WTC11 (cell line): ENCODE data around the gene HSPH1. TPM values are rescaled to one million over a fixed set of nuclear protein-coding genes. Genes with fewer than 3 reads are reported as not detected.

Experiments used
- ATAC-seq: fragments of 200-7000 bp; cut with Tn5 transposase; 2 replicates; pipeline ENCODE4 v1.10.0; 2021; ENCODE audit warnings: mild to moderate bottlenecking, moderate library complexity
- CTCF ChIA-PET: fragments of 300-600 bp; sonication (Branson Sonifier 250); formaldehyde crosslinking; loops from one replicate; lab custom pipeline; 2021; ENCODE audit warnings: antibody characterized with exemption; lab: Charles Lee
- POLR2A ChIA-PET: fragments of 350-600 bp; sonication (Branson Sonifier 250); formaldehyde crosslinking; loops from one replicate; lab custom pipeline; 2021; ENCODE audit warnings: antibody characterized with exemption; lab: Charles Lee
- DNase-seq: peaks from one replicate; pipeline ENCODE4 v3.0.0; 2021; ENCODE audit warnings: low spot score
- H3K27ac Mint-ChIP-seq: 2 replicates; pipeline ENCODE4 v1.8.0; 2021; ENCODE audit warnings: mixed read lengths
- H3K27me3 Mint-ChIP-seq: 2 replicates; pipeline ENCODE4 v1.8.0; 2021; ENCODE audit warnings: low read depth, mild to moderate bottlenecking, moderate library complexity, mixed read lengths
- H3K36me3 Mint-ChIP-seq: 2 replicates; pipeline ENCODE4 v1.8.0; 2021; ENCODE audit warnings: mixed read lengths
- H3K4me1 Mint-ChIP-seq: 2 replicates; pipeline ENCODE4 v1.8.0; 2022; ENCODE audit warnings: mixed read lengths
- H3K4me3 Mint-ChIP-seq: 2 replicates; pipeline ENCODE4 v1.8.0; 2021; ENCODE audit warnings: mild to moderate bottlenecking, moderate library complexity, mixed read lengths
- H3K9me3 Mint-ChIP-seq: 2 replicates; pipeline ENCODE4 v1.8.0; 2021; ENCODE audit warnings: mixed read lengths
- CBFB ChIP-seq: sonication (generic); formaldehyde crosslinking; IDR thresholded peaks from 2 replicates; pipeline ENCODE4 v1.8.1; 2022; ENCODE audit warnings: mild to moderate bottlenecking, low read depth, missing genetic modification reagents
- E2F4 ChIP-seq: sonication (generic); formaldehyde crosslinking; IDR thresholded peaks from 2 replicates; pipeline ENCODE4 v1.8.1; 2022; ENCODE audit warnings: low read depth, mild to moderate bottlenecking, moderate library complexity, missing genetic modification reagents, borderline replicate concordance
- ESRRA ChIP-seq: sonication (generic); formaldehyde crosslinking; IDR thresholded peaks from 2 replicates; pipeline ENCODE4 v1.8.1; 2022; ENCODE audit warnings: mild to moderate bottlenecking, missing genetic modification reagents, borderline replicate concordance
- IRF1 ChIP-seq: sonication (generic); formaldehyde crosslinking; IDR thresholded peaks from 2 replicates; pipeline ENCODE4 v1.8.0; 2023; ENCODE audit warnings: missing genetic modification reagents
- NFYB ChIP-seq: sonication (generic); formaldehyde crosslinking; conservative IDR thresholded peaks from 2 replicates; pipeline ENCODE4 v1.8.0; 2022; ENCODE audit warnings: low read depth, missing genetic modification reagents
- OVOL2 ChIP-seq: fragments of 250-450 bp; sonication (Bioruptor Pico); IDR thresholded peaks from 2 replicates; pipeline ENCODE4 v1.9.0; 2021; ENCODE audit warnings: mild to moderate bottlenecking, borderline replicate concordance
- PRDM15 ChIP-seq: sonication (generic); formaldehyde crosslinking; IDR thresholded peaks from 2 replicates; pipeline ENCODE4 v1.8.0; 2022; ENCODE audit warnings: missing genetic modification reagents
- SOX15 ChIP-seq: fragments of 250-450 bp; sonication (Bioruptor Pico); IDR thresholded peaks from 2 replicates; pipeline ENCODE4 v1.9.0; 2021; ENCODE audit warnings: mild to moderate bottlenecking
- SP1 ChIP-seq: sonication (generic); formaldehyde crosslinking; conservative IDR thresholded peaks from 2 replicates; pipeline ENCODE4 v1.8.1; 2022; ENCODE audit warnings: missing genetic modification reagents
- ZNF121 ChIP-seq: sonication (generic); formaldehyde crosslinking; IDR thresholded peaks from 2 replicates; pipeline ENCODE4 v1.8.0; 2023; ENCODE audit warnings: missing genetic modification reagents
- ZNF232 ChIP-seq: sonication (generic); formaldehyde crosslinking; IDR thresholded peaks from 2 replicates; pipeline ENCODE4 v1.8.0; 2022; ENCODE audit warnings: mild to moderate bottlenecking, missing genetic modification reagents
- ZNF423 ChIP-seq: fragments of 250-450 bp; sonication (Bioruptor Pico); IDR thresholded peaks from 2 replicates; pipeline ENCODE4 v2.1.2; 2022; ENCODE audit warnings: mild to moderate bottlenecking, moderate library complexity
- total RNA-seq: library from RNA; stranded (reverse); gene quantifications from 3 replicates; pipeline ENCODE4 v1.2.3, GENCODE V29; 2021
- TF ChIP-seq, protein P1 (sequence below): fragments of 250-450 bp; sonication (Bioruptor Pico); IDR thresholded peaks from 2 replicates; pipeline ENCODE4 v1.8.0; 2021; ENCODE audit warnings: mild to moderate bottlenecking
- TF ChIP-seq, protein P2 (sequence below): sonication (generic); formaldehyde crosslinking; IDR thresholded peaks from 2 replicates; pipeline ENCODE4 v1.8.1; 2022; ENCODE audit warnings: mild to moderate bottlenecking, missing genetic modification reagents, moderate library complexity, borderline replicate concordance
- TF ChIP-seq, protein P3 (sequence below): sonication (generic); formaldehyde crosslinking; IDR thresholded peaks from 2 replicates; pipeline ENCODE4 v1.8.0; 2022; ENCODE audit warnings: mild to moderate bottlenecking, missing genetic modification reagents

Gene HSPH1
- total RNA-seq, 1 experiment from 2014 or later = 114 TPM

DNA sequence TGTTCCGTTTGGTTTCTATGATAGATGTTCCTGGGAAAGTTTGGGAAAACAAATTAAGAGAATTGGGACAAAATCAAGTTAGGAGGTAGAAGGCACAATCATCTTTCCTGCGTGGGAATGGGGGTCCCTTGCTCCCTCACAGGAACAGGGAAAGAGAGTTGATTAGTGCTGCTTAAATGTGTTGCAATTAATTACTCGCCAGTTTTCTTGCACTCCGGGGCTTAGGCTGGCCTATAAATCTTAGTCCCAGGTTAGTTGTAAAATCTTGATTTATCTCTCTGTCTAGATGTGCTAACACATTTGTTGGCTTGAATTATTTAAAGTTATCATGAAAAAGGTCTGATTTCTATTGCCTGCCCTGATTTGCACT is 48.1 kb upstream of the HSPH1 start:
- POLR2A ChIA-PET = no interaction called here
- TF ChIP-seq NFYB (CRISPR knock-in tag) = no peak
- no peak for TF ChIP-seq PRDM15 (CRISPR knock-in tag)
- TF ChIP-seq, protein P1, sequence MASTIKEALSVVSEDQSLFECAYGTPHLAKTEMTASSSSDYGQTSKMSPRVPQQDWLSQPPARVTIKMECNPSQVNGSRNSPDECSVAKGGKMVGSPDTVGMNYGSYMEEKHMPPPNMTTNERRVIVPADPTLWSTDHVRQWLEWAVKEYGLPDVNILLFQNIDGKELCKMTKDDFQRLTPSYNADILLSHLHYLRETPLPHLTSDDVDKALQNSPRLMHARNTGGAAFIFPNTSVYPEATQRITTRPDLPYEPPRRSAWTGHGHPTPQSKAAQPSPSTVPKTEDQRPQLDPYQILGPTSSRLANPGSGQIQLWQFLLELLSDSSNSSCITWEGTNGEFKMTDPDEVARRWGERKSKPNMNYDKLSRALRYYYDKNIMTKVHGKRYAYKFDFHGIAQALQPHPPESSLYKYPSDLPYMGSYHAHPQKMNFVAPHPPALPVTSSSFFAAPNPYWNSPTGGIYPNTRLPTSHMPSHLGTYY (CRISPR knock-in tag) = no peak
- TF ChIP-seq ZNF232 (CRISPR knock-in tag) = no peak
- TF ChIP-seq, protein P2, sequence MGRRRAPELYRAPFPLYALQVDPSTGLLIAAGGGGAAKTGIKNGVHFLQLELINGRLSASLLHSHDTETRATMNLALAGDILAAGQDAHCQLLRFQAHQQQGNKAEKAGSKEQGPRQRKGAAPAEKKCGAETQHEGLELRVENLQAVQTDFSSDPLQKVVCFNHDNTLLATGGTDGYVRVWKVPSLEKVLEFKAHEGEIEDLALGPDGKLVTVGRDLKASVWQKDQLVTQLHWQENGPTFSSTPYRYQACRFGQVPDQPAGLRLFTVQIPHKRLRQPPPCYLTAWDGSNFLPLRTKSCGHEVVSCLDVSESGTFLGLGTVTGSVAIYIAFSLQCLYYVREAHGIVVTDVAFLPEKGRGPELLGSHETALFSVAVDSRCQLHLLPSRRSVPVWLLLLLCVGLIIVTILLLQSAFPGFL (CRISPR knock-in tag) = no peak
- Mint-ChIP-seq H3K4me1 (peaks cover 30% of the 10 kb centered on the region), H3K4me3 (no peak overlapping the region), H3K36me3 (no peaks in the 10 kb centered on the region), H3K27ac (0 out of 2 replicates have a peak overlapping the region, but pooled peaks have one; percentile 17), H3K27me3 (no peaks in the 10 kb centered on the region), H3K9me3 (no peaks in the 10 kb centered on the region)
- ATAC-seq = no peak
- CTCF ChIA-PET = interaction anchor here (1.0 to 2.5 kb wide), 2 partner anchors 10 to 17 kb away, joined by 3 to 15 read pairs; partner anchors contain the start of gene B3GLCT
- no peak for DNase-seq

- DNase-seq (no peak), ATAC-seq (peak; percentile 59)
- H3K27ac Mint-ChIP-seq = no peak overlapping the region
- no peaks in the 10 kb centered on the region for H3K9me3 Mint-ChIP-seq
- H3K4me3 Mint-ChIP-seq = no peak overlapping the region
- peaks cover 29% of the 10 kb centered on the region for H3K4me1 Mint-ChIP-seq
- peak; percentile 87 for TF ChIP-seq ZNF423 (CRISPR knock-in tag)
- TF ChIP-seq CBFB (CRISPR knock-in tag) = no peak
- no peak for TF ChIP-seq E2F4 (CRISPR knock-in tag)
- CTCF ChIA-PET = interaction anchor here (1.0 to 2.5 kb wide), 2 partner anchors 9 to 17 kb away, joined by 3 to 15 read pairs; partner anchors contain the start of gene B3GLCT
- no peaks in the 10 kb centered on the region for H3K27me3 Mint-ChIP-seq
- H3K36me3 Mint-ChIP-seq = no peaks in the 10 kb centered on the region
- POLR2A ChIA-PET = no interaction called here
Measured at GRCh38 chr13:31209172-31209840, 47.6 kb upstream of the HSPH1 start.

DNA sequence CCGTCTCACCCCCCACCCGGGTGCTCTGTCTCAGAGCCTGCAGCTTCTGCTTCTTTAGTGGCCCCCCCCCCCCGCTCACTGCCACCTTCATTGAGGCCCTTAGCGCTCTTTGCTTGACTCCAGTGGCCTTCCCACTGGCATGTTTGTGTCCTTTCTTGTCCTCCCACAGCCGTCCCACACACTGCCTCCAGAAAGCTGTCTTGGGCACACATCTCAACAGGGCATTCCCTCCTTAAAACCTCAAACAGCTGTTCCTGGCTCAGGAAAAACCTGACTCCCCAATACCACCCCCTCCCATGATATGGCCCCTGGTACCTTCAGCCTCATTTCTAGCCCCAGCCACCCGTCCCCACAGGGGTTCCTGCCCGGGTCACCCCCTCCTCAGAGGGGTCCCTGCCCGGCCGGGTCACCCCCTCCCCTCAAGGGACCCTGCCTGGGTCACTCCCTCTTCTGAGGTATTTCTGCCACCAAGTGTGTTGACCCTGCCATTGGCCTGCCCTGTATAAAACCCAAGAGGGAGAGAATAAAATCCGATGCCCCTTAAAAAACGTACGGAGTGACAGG is 46.9 kb upstream of the HSPH1 start:
- no peak for DNase-seq
- H3K9me3 Mint-ChIP-seq = no peaks in the 10 kb centered on the region
- H3K4me1 Mint-ChIP-seq = peaks cover 24% of the 10 kb centered on the region
- peak overlapping the region; percentile 26; the same call in 1 of the 2 replicates for H3K27ac Mint-ChIP-seq
- POLR2A ChIA-PET = no interaction called here
- CTCF ChIA-PET = interaction anchor here (1.0 to 2.5 kb wide), 2 partner anchors 9 to 18 kb away, joined by 3 to 15 read pairs; partner anchors contain the start of gene B3GLCT
- no peaks in the 10 kb centered on the region for H3K27me3 Mint-ChIP-seq
- no peak overlapping the region for H3K4me3 Mint-ChIP-seq
- no peak for ATAC-seq
- TF ChIP-seq, protein P3, sequence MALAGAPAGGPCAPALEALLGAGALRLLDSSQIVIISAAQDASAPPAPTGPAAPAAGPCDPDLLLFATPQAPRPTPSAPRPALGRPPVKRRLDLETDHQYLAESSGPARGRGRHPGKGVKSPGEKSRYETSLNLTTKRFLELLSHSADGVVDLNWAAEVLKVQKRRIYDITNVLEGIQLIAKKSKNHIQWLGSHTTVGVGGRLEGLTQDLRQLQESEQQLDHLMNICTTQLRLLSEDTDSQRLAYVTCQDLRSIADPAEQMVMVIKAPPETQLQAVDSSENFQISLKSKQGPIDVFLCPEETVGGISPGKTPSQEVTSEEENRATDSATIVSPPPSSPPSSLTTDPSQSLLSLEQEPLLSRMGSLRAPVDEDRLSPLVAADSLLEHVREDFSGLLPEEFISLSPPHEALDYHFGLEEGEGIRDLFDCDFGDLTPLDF (CRISPR knock-in tag) = no peak
- TF ChIP-seq IRF1 (no peak), ESRRA (CRISPR knock-in tag) (no peak), OVOL2 (CRISPR knock-in tag) (no peak), SP1 (CRISPR knock-in tag) (no peak), ZNF121 (CRISPR knock-in tag) (no peak), SOX15 (CRISPR knock-in tag) (no peak)
- TF ChIP-seq, all 79 proteins: peak for 0
- no peaks in the 10 kb centered on the region for H3K36me3 Mint-ChIP-seq
